Measurements from ENCODE around the gene ZC3H18. TPM values are rescaled to one million over a fixed set of nuclear protein-coding genes. Genes with fewer than 3 reads are reported as not detected.
A peak's percentile ranks its signal among the peaks of the same experiment; 100 is the strongest.

The ZC3H18 gene
- total RNA-seq, 5 donors from 2014 or later (not counting 1 experiment from before 2014, with no cell fraction given) = 87.0 to 111 (median 91.5) TPM

DNA sequence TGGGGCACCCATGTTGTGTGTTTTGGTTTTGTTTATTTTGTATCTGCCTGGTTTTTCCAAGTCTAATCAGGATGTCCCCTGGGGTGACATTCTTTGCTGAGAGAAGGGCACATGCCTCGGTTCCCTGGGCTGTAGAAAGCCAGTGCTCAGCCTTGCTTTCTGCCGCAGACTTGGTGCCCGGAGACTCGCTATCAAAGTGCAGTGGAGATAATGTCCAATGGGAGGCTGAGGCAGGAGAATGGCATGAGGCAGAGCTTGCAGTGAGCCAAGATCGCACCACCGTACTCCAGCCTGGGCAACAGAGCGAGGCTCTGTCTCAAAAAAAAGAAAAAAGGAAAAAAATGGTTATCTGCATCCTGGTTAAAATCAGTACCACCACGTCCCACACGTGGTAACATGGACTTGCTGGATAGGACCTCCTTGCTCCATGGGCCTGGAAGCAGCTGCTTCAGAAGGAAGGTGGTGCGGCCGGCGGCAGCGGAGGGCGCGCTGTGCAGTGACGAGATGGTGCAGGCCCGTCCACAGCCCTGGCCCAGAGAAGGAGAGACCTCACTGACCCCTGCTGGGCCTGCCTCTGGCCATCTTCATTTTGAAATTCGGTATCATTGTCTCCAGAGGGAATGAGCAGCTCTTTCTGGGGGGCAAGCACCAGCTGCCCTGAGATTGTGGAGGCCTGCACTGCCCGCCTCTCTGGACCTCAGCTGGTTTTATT, 48.9 kb downstream of the ZC3H18 start:
- no peaks in the 10 kb centered on the region for H3K27me3 Mint-ChIP-seq
- H3K36me3 ChIP-seq (ENCODE audit: control insufficient read depth in 2 of 2, extremely low read depth in 1 of 2, insufficient read depth in 1 of 2, low read length in 1 of 2) = peaks cover 24 to 63% of the 10 kb centered on the region in 2 donors
- H3K4me3 ChIP-seq (ENCODE audit: control insufficient read depth in 1 of 2, extremely low read depth in 1 of 2, low read length in 1 of 2) = no peak overlapping the region

DNA sequence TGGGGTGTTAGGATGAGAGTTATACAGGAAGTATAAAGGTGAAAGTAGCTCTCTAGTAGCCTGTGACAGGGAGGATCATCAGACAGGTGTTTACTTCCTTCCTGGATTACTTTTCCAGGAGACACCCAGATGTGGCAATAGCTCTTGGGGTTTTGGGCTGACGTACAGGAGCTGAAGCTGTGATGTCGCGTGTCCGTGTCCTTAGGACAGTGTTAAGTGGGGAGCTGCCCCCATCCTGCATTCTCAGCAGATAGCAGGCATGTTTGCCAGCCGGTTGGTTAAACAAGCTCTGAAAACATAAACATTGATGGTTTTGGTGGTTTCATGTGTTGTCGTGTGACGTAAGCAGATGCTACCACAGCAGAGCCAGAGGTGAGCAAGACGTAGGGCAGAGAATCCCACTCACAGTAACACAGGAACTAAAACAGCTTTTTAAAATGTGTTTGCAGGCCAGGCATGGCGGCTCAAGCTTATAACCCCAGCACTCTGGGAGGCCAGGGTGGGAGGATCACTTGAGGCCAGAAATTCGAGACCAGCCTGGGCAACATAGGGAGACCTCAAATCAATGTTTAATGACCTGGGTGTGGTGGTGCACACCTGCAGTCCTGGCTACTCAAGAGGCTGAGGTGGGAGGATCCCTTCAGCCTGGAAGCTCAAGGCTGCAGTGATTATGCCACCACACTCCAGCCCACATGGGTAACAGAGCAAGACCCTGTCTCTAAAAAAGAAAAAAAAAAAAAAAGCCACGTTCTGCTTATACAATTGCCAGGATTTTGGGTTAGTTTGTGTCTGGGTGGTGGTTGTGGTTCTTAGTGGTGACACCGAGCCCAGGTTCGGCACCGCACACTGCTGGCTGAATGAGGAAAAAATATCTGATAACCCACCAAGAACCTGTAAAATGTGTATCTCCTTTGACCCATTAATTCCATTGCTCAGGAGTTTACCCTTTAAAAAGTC, 49.9 kb downstream of the ZC3H18 start:
- H3K9me3 Mint-ChIP-seq = no peaks in the 10 kb centered on the region
- H3K36me3 ChIP-seq (ENCODE audit: control insufficient read depth in 2 of 2, extremely low read depth in 1 of 2, insufficient read depth in 1 of 2, low read length in 1 of 2) = peaks cover 32 to 67% of the 10 kb centered on the region in 2 donors
- ChIA-PET CTCF (interaction anchor here in 1 of 2 donors (0.7 to 1.8 kb wide), 8 partner anchors 8 to 817 kb away, joined by 3 to 23 read pairs (median 4); partner anchors contain the start of gene ZC3H18), POLR2A (interaction anchor here in 1 of 2 donors (0.5 to 1.7 kb wide), 5 partner anchors 30 to 1267 kb away, joined by 3 to 12 read pairs (median 3); partner anchors contain the start of genes CYBA and ZC3H18)
- peaks cover 0 to 47% of the 10 kb centered on the region in 2 experiments for H3K4me1 ChIP-seq (ENCODE audit: control insufficient read depth in 1 of 2, extremely low read depth in 1 of 2, insufficient read depth in 2 of 2, low read length in 2 of 2)
- peaks cover 34 to 51% (median 43%) of the 10 kb centered on the region in 3 donors for H3K4me1 Mint-ChIP-seq
- no peaks in the 10 kb centered on the region for H3K27me3 ChIP-seq (replicated peaks in 1 of 2; ENCODE audit: control insufficient read depth in 2 of 2, extremely low read depth in 1 of 2, insufficient read depth in 2 of 2, low read length in 1 of 2)
- WGBS (ENCODE audit: insufficient coverage) = 37% methylated on average over 6 of the region's 14 CpGs
- no peaks in the 10 kb centered on the region for H3K27me3 Mint-ChIP-seq
- peak overlapping the region; percentile 96 for H3K27ac Mint-ChIP-seq
- H3K9me3 ChIP-seq = no peaks in the 10 kb centered on the region
- peaks cover 33% of the 10 kb centered on the region for H3K36me3 Mint-ChIP-seq
- peak; percentile 28 to 92 (median 76) for DNase-seq
- peak overlapping the region; percentile 93 for H3K27ac ChIP-seq (ENCODE audit: low read length)
- no peak overlapping the region for H3K4me3 ChIP-seq (ENCODE audit: control insufficient read depth in 1 of 2, extremely low read depth in 1 of 2, low read length in 1 of 2)
- ATAC-seq (replicated peaks in 1 of 4) = peak; percentile 83 to 88 (median 86)
- peak overlapping the region; percentile 15 to 50 (median 47) for H3K4me3 Mint-ChIP-seq

More for the DNA sequence above, 48.9 kb downstream of the ZC3H18 start:
- ATAC-seq (replicated peaks in 1 of 4) = no peak
- Mint-ChIP-seq H3K36me3 (peaks cover 37% of the 10 kb centered on the region), H3K27ac (peak overlapping the region; percentile 96), H3K4me1 (peaks cover 35 to 53% (median 44%) of the 10 kb centered on the region in 3 donors), H3K9me3 (no peaks in the 10 kb centered on the region), H3K4me3 (peak overlapping the region in 1 of 3 donors; percentile 15)
- Histone ChIP-seq H3K27ac (ENCODE audit: low read length) (peak overlapping the region; percentile 93), H3K27me3 (replicated peaks in 1 of 2; ENCODE audit: control insufficient read depth in 2 of 2, extremely low read depth in 1 of 2, insufficient read depth in 2 of 2, low read length in 1 of 2) (no peaks in the 10 kb centered on the region), H3K9me3 (no peaks in the 10 kb centered on the region), H3K4me1 (ENCODE audit: control insufficient read depth in 1 of 2, extremely low read depth in 1 of 2, insufficient read depth in 2 of 2, low read length in 2 of 2) (peaks cover 0 to 47% of the 10 kb centered on the region in 2 experiments)
- 95% methylated on average over 17 of the region's 19 CpGs for WGBS (ENCODE audit: insufficient coverage)
- POLR2A ChIA-PET = interaction anchor here in 1 of 2 donors (0.5 to 1.7 kb wide), 3 partner anchors 31 to 1268 kb away, joined by 3 to 12 read pairs (median 3); partner anchors contain the start of genes CYBA and ZC3H18
- CTCF ChIA-PET = interaction anchor here (0.5 to 1.8 kb wide), 6 partner anchors 10 to 374 kb away, joined by 3 to 23 read pairs (median 6); partner anchors contain the start of gene ZC3H18 (in 1 of the 2)
- DNase-seq = peak in 1 of 35 experiments; percentile 26

DNA sequence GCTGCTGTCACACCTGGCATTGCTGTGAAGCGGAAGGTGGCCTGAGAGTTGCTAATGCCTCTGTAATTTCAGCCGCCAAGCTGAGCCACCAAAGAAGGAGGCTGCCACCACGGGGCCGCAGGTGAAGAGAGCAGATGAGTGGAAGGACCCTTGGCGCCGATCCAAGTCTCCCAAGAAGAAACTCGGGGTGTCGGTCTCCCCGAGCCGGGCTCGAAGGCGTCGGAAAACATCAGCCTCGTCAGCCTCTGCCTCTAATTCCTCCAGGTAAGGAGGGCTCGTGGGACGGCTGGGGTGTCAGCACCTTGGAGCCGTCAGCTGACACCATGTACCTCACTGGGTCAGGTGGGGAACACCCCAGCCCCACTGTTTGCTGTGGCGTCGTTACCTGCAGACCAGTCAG, 51.9 kb downstream of the ZC3H18 start:
- peak overlapping the region; percentile 53 for H3K27ac ChIP-seq (ENCODE audit: low read length)
- peaks cover 24 to 72% of the 10 kb centered on the region in 2 donors for H3K36me3 ChIP-seq (ENCODE audit: control insufficient read depth in 2 of 2, extremely low read depth in 1 of 2, insufficient read depth in 1 of 2, low read length in 1 of 2)
- CTCF ChIA-PET = no interaction called here
- no peak overlapping the region for H3K4me3 Mint-ChIP-seq
- peaks cover 0 to 47% of the 10 kb centered on the region in 2 experiments for H3K4me1 ChIP-seq (ENCODE audit: control insufficient read depth in 1 of 2, extremely low read depth in 1 of 2, insufficient read depth in 2 of 2, low read length in 2 of 2)
- H3K4me3 ChIP-seq (ENCODE audit: control insufficient read depth in 1 of 2, extremely low read depth in 1 of 2, low read length in 1 of 2) = no peak overlapping the region
- no peaks in the 10 kb centered on the region for H3K9me3 Mint-ChIP-seq
- H3K27ac Mint-ChIP-seq = peak overlapping the region; percentile 39 to 59
- POLR2A ChIA-PET = no interaction called here
- no peaks in the 10 kb centered on the region for H3K27me3 Mint-ChIP-seq
- no peak for ATAC-seq (replicated peaks in 1 of 4)
- H3K9me3 ChIP-seq = no peaks in the 10 kb centered on the region
- H3K4me1 Mint-ChIP-seq = peaks cover 24 to 48% (median 40%) of the 10 kb centered on the region in 3 donors
- DNase-seq = no peak
- no peaks in the 10 kb centered on the region for H3K27me3 ChIP-seq (replicated peaks in 1 of 2; ENCODE audit: control insufficient read depth in 2 of 2, extremely low read depth in 1 of 2, insufficient read depth in 2 of 2, low read length in 1 of 2)
- 99% methylated on average over 17 of the region's 19 CpGs for WGBS (ENCODE audit: insufficient coverage)
- peaks cover 44% of the 10 kb centered on the region for H3K36me3 Mint-ChIP-seq

DNA sequence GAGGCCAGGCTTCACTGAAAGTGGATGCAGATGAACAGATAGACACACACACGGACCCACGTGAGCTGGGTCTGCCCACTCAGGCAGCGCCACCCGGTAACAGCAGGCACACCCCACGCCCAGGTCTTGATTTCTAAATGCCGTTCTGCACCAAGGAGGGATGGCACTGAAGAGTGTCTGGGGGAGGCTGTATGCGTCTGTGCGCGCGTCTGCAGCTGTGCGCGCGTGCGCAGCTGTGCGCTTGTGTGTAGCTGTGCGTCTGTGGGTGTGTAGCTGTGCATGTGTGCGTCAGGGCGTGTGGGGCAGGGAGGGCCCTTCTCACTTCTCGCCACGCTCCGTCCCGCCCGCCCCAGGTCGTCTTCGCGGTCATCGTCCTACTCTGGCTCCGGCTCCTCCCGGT, 52.7 kb downstream of the ZC3H18 start:
- Mint-ChIP-seq H3K4me3 (no peak overlapping the region), H3K4me1 (peaks cover 24 to 45% (median 36%) of the 10 kb centered on the region in 3 donors), H3K36me3 (peaks cover 47% of the 10 kb centered on the region), H3K9me3 (no peaks in the 10 kb centered on the region), H3K27ac (peak overlapping the region in 1 of 2 donors; percentile 58), H3K27me3 (no peaks in the 10 kb centered on the region)
- DNase-seq (no peak), ATAC-seq (replicated peaks in 1 of 4) (no peak)
- POLR2A ChIA-PET = no interaction called here
- no peak overlapping the region for H3K27ac ChIP-seq (ENCODE audit: low read length)
- CTCF ChIA-PET = no interaction called here
- no peaks in the 10 kb centered on the region for H3K9me3 ChIP-seq
- no peaks in the 10 kb centered on the region for H3K27me3 ChIP-seq (replicated peaks in 1 of 2; ENCODE audit: control insufficient read depth in 2 of 2, extremely low read depth in 1 of 2, insufficient read depth in 2 of 2, low read length in 1 of 2)
- no peak overlapping the region for H3K4me3 ChIP-seq (ENCODE audit: control insufficient read depth in 1 of 2, extremely low read depth in 1 of 2, low read length in 1 of 2)
- H3K36me3 ChIP-seq (ENCODE audit: control insufficient read depth in 2 of 2, extremely low read depth in 1 of 2, insufficient read depth in 1 of 2, low read length in 1 of 2) = peaks cover 26 to 74% of the 10 kb centered on the region in 2 donors
- H3K4me1 ChIP-seq (ENCODE audit: control insufficient read depth in 1 of 2, extremely low read depth in 1 of 2, insufficient read depth in 2 of 2, low read length in 2 of 2) = peaks cover 0 to 47% of the 10 kb centered on the region in 2 experiments
- 99% methylated on average over 29 of the region's 29 CpGs for WGBS (ENCODE audit: insufficient coverage)

DNA sequence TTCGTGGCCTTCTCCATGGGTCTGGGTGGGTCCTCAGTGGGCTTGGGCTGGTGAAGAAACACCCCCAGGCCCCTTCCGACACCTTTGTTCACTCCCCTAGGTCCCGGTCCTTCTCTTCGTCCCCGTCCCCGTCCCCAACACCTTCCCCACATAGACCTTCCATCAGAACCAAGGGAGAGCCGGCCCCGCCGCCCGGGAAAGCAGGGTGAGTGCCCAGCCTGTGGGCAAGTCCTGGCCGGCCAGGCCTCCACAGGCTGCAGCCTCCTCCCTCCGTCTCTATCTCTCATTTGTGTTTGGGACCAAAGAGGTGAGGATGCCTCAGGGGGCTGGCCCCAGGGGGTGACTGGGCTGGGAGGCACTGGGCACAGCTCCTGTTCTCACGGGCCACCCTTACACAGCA, 53.7 kb downstream of the ZC3H18 start:
- Mint-ChIP-seq H3K36me3 (peaks cover 44% of the 10 kb centered on the region), H3K4me3 (no peak overlapping the region), H3K27me3 (no peaks in the 10 kb centered on the region), H3K4me1 (peaks cover 18 to 35% (median 27%) of the 10 kb centered on the region in 3 donors), H3K27ac (peak overlapping the region in 1 of 2 donors; percentile 58), H3K9me3 (no peaks in the 10 kb centered on the region)
- H3K27me3 ChIP-seq (replicated peaks in 1 of 2; ENCODE audit: control insufficient read depth in 2 of 2, extremely low read depth in 1 of 2, insufficient read depth in 2 of 2, low read length in 1 of 2) = no peaks in the 10 kb centered on the region
- CTCF ChIA-PET = interaction anchor here in 1 of 2 donors (0.5 kb wide), 1 partner anchor 872 kb away, joined by 4 read pairs; no protein-coding TSS in a partner anchor
- H3K9me3 ChIP-seq = no peaks in the 10 kb centered on the region
- DNase-seq = no peak
- ATAC-seq (replicated peaks in 1 of 4) = no peak
- 100% methylated on average over 9 of the region's 13 CpGs for WGBS (ENCODE audit: insufficient coverage)
- peaks cover 30 to 73% of the 10 kb centered on the region in 2 donors for H3K36me3 ChIP-seq (ENCODE audit: control insufficient read depth in 2 of 2, extremely low read depth in 1 of 2, insufficient read depth in 1 of 2, low read length in 1 of 2)
- no peak overlapping the region for H3K4me3 ChIP-seq (ENCODE audit: control insufficient read depth in 1 of 2, extremely low read depth in 1 of 2, low read length in 1 of 2)
- peaks cover 0 to 41% of the 10 kb centered on the region in 2 experiments for H3K4me1 ChIP-seq (ENCODE audit: control insufficient read depth in 1 of 2, extremely low read depth in 1 of 2, insufficient read depth in 2 of 2, low read length in 2 of 2)
- POLR2A ChIA-PET = no interaction called here
- no peak overlapping the region for H3K27ac ChIP-seq (ENCODE audit: low read length)

DNA sequence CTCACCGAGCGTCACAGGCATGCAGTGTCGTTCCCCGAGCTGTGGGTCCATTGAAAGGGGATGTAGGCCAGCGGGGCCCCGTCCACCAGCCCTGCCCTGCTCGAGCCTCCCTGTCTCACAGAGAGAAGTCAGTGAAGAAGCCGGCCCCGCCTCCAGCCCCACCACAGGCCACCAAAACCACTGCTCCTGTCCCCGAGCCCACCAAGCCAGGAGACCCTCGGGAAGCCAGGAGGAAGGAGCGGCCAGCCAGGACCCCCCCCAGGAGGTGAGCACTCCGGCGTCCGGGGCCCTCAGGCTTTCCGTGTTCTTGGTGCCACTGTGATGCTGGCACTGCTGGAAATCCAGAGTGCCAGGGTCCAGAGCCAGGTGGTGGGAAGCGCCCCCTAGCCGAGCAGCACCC, 54.3 kb downstream of the ZC3H18 start:
- Mint-ChIP-seq H3K36me3 (peaks cover 44% of the 10 kb centered on the region), H3K4me1 (peaks cover 12 to 29% (median 21%) of the 10 kb centered on the region in 3 donors), H3K27ac (no peak overlapping the region), H3K9me3 (no peaks in the 10 kb centered on the region), H3K27me3 (no peaks in the 10 kb centered on the region), H3K4me3 (no peak overlapping the region)
- Histone ChIP-seq H3K27ac (ENCODE audit: low read length) (no peak overlapping the region), H3K27me3 (replicated peaks in 1 of 2; ENCODE audit: control insufficient read depth in 2 of 2, extremely low read depth in 1 of 2, insufficient read depth in 2 of 2, low read length in 1 of 2) (no peaks in the 10 kb centered on the region), H3K4me1 (ENCODE audit: control insufficient read depth in 1 of 2, extremely low read depth in 1 of 2, insufficient read depth in 2 of 2, low read length in 2 of 2) (peaks cover 0 to 35% of the 10 kb centered on the region in 2 experiments), H3K4me3 (ENCODE audit: control insufficient read depth in 1 of 2, extremely low read depth in 1 of 2, low read length in 1 of 2) (no peak overlapping the region), H3K9me3 (no peaks in the 10 kb centered on the region), H3K36me3 (ENCODE audit: control insufficient read depth in 2 of 2, extremely low read depth in 1 of 2, insufficient read depth in 1 of 2, low read length in 1 of 2) (peaks cover 31 to 68% of the 10 kb centered on the region in 2 donors)
- DNase-seq (no peak), ATAC-seq (replicated peaks in 1 of 4) (no peak)
- 95% methylated on average over 18 of the region's 18 CpGs for WGBS (ENCODE audit: insufficient coverage)
- ChIA-PET CTCF (no interaction called here), POLR2A (no interaction called here)

Data from T-cell (primary cell).